Fibroblast of gingiva (primary cell): ENCODE data around the gene CUX1.
"Not testable (repeated sequence)": the region's sequence is repeated elsewhere in the genome, so short reads cannot be mapped to it uniquely, and the experiment has no call there.

Experiments used
- DNase-seq: peaks from one replicate; pipeline ENCODE4 v3.0.0-alpha.2; 2011; ENCODE audit warnings: low read depth

Gene CUX1

DNA sequence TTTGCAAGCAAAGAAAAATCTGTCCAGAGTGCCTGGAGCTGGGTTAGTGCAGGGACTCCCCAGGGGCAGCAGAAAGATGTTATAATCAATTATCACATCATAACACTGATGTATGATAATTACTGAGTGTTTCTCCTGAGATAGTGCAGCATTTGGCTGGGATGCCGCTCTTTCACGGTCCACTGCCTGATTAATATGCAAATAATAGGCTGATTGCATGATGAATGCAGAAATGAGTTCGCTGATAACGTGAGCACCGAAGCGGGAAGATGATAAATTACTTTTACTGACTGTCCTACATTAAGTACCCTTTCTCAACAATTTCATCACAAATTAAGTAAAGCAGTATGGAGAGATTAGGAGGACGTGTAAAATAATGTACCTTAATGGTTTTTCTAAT lies 397.8 kb downstream of the CUX1 start:
- no peak for DNase-seq

DNA sequence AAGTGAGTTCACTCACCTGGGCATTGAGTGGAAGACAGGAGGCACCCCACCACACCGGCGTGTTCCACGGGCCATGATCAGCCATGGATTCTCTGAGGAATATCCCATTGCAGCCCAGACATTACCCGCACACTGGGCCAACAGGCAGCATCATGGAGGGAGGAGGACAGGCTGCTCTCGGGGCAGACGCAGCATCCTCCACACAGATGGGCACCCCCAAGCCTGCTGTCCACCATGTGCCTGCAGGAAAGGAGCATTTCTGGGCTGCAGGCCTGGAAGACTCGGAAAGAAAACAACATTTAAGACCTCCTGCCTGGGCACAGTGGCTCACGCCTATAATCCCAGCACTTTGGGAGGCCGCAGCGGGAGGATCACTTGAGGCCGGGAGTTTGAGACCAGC lies 398.3 kb downstream of the CUX1 start:
- no peak for DNase-seq

DNA sequence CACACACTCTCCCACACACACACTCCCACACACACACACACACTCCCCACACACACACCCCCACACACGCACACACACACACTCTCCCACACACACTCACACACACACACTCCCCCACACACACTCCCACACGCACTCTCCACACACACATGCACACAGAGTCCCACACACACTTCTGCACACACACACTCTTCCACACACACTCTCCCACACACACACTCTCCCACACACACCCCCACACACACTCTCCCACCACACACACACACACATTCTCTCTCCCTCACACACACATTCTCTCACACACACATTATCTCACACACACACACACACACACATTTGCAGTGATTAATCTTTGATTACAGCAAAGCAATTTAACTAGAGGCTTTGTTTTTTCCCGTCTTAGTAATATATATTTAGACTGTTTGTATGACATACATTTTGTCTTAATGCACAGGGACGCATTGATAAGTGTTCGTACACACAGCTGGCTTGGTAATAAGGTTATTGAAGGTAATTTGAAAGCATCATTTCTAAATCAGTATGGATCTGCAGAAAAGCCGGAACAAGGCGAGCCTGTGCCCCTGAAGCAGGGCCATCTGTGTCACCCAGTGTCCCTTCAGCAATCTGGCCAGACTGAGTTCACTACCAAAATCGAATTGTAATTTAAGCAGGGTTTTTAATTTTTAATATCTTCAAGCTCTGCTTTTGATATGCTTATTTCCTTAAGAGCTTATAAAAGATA lies 399.3 kb downstream of the CUX1 start:
- no peak for DNase-seq

DNA sequence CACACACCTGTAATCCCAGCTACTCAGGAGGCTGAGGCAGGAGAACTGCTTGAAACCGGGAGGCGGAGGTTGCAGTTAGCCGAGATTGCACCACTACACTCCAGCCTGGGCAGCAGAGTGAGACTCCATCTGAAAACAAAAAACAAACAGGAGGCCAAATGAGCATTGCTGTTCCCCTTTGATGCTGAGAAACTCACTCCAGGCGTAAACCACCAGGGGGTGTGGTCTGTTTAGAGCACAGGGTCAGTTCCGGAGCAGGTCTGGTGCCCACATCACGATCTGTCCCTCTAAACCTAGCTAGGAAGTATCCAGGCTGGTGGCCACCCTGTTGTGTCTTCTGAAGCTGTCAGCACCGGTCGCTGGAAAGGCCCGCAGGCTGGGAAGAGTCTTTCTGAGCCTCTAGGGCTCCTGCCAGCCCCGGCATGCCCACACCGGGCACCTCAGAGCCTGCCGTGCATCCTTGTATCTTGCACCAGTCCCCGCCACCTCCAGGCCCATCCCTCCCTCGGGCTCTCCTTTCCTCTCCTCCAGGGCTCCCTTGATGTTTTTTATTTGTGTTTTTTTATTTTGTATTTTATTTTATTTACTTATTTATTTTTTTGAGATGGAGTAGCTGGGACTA lies 402.9 kb downstream of the CUX1 start:
- DNase-seq: no peak

DNA sequence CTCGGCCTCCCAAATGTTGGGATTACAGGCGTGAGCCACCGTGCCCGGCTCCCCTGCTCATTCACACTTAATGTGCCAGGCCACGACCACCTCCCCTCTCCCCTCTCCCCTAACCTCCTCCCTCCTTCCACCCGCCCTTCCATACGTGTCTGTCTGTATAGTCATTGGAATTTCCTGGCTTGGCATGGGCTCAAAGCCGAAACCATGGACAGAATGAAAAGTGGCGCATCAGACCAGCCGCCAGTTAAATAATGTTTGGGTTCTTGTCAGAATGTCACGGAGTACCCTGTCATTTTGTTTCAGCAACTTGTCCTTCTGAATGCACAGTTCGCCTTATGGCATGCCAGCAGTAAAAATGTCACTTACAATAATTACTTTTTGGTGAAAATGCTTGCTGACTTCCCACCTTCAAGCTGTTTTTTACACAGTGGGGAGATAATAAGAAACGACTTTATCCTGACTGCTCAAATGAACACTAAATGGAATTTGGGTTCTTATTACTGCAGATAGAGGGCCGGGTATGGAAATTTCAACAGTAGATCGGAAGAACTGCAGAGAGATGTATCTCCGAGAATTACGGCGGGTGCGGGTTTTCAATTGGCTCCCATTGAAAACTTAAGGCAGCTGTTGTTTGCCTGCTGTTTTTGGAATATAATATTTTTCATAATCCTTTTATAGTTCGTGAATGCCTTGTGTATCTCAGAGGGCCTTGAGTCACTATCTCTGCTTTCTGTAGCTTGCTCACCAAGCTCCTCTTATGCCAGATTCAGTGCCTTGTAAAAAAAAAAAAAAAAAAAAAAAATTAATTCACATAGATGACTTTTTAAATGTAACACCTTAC lies 403.8 kb downstream of the CUX1 start:
- DNase-seq: no peak

DNA sequence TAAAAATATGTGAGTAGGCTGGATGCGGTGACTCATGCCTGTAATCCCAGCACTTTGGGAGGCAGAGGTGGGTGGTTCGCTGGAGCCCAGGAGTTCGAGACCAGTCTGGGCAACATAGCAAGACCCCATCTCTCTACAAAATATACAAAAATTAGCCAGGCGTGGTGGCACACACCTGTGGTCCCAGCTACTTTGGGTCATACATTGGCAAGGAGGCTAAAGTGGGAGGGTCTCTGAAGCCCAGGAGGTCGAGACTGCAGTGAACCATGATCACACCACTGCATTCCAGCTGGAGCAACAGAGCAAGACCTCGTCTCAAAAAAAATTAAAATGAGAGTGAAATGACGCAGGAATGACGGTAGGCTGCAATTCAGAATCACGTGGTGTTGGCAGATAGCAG lies 404.5 kb downstream of the CUX1 start:
- DNase-seq: no peak

DNA sequence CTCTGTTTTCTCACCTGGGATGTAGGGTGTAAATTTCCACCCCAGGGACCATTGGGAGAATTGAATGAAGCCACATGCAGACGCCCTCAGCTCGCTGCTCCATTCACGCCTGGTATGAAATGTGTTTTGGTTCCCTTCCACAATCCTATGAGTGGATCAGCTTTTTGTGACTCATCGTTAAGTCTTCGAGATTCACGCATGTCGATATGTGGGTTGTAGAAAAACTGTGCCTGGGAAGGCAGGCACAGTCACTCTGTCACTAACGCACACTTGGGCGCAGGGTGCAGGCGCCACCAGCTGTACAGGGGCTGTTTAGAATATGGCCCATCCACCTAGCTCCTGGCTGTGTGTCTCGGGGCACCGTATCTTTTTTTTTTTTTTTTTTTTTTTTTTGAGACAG lies 405.0 kb downstream of the CUX1 start:
- DNase-seq: peak; percentile 12

DNA sequence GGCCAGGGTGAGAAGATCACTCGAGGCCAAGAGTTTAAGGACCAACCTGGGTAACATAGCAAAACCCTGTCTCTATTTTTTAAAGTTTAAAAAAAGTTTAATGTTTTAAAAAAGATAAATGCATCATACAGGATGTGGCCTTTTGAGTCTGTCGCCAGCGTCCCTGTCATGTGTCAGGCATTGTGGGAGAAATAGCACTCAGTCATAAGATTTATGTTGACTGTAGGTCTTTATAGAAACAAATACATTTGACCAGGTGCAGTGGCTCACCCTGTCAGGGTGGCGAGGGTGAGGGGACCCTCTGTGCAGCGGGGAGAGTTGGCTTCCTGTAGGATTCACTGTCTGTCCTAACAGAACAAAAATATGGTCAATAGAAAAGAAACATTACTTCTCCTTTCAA lies 405.8 kb downstream of the CUX1 start:
- no peak for DNase-seq

DNA sequence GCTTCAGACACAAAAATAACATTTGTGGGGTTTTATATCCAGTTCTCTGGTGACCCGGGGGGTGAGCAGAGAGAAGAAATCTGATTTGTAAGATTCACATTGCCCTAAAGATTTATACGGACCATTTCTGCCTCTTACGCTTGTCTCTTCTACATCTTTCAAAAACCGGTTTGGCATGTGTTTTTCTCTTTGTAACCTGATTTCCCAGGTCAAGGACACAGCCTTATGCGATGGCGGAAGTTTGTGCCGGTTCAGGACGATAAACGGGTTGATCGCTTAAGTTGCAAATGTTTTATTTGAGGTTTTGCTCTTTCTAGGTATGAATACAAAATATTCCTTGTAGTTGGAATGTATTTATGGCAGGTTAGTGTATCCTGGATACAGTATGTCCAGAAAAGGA lies 407.6 kb downstream of the CUX1 start:
- DNase-seq: no peak

DNA sequence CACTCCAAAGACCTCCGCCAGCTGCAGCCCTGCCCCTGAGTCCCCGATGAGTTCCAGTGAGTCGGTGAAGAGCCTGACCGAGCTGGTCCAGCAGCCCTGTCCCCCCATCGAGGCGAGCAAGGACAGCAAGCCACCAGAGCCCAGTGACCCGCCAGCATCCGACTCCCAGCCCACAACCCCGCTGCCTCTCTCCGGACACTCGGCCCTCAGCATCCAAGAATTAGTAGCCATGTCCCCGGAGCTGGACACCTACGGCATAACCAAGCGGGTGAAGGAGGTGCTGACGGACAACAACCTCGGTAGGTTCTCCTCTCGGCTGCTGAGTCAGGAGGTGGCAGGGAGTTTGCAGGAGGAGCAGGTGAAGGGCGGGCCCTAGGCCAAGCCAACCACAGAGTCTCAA lies 409.9 kb downstream of the CUX1 start:
- DNase-seq: no peak

DNA sequence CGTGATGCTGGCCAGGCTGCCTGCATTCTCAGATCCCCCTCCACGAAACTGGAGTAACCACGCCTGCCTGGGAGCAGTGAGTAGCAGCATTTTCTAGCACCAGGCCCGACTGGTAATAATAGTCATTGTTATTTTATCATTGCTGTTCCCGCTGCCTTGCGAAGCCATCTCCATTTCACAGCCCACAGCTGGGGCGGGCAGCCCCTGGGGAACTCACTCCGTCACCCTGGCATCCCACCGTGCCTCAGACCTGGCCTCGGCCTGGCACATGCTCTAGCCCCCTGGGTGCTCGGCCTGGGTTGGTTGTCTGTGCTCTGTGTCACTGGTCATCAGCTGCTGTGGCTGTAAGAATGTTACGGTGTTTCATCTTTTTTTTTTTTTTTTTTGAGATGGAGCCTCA lies 411.5 kb downstream of the CUX1 start:
- DNase-seq: no peak

DNA sequence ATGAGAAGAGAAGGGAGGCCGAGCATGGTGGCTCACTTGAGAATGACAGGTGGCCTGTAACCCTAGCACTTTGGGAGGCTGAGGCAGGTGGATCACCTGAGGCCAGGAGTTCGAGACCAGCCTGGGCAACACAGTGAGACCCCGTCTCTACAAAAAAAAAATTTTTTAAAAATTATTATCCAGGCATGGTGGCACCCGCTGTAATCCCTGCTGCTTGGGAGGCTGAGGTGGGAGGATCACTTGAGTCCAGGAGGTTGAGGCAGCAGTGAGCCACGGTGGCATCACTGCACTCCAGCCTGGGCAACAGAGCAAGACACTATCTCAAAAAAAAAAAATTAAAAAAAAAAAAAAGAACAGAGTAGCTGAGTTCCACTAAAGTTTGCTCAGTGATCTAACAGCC lies 412.7 kb downstream of the CUX1 start:
- DNase-seq: not testable (repeated sequence)

DNA sequence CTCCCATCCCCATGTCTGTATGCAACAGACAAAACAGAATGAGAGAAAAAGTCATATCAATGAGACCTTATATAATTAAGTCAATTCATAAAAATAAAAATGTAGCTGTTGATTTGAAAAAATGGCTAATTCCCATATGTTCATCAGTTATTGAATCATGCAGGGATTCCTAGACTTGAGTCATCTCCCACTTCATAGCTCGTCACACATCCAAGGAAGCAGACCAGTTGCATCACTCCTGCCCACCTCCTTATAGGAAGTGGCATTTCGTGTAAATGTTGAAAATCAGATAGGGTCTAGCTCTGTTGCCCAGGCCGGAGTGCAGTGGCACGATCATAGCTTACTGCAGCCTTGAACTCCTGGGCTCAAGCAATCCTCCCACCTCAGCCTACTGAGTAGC lies 413.2 kb downstream of the CUX1 start:
- peak; percentile 18 for DNase-seq

DNA sequence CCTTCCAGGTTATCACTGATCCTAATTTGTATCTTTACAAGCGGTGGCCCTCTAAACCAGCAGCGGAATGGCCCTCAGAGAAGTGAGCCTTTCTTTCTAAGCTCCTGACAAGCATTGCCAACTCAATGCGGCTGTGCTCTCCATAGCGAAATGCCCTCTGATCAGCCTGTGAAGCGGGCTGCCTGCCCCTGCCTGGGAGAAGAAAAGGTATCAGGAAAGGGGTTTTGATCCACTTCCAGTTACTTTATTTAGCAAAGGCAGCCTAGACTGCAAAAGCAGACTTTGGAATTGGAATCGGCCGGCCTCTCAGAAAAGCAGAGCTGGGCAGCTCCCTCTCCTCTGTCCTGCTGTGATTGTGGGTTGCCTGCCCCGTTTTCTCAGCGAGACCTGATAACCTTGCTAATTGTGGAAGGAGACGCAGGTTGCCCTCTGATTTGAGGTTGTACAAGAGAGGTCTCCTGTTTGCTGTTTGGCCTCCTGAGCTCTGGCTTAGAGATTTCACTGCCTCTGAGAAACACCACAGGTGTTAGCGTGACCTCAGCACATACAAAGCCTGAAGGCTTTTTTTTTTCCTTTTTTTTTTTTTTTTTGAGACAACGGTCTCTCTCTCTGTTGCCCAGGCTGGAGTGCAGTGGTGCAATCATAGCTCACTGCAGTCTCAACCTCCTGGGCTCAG lies 415.3 kb downstream of the CUX1 start:
- no peak for DNase-seq

DNA sequence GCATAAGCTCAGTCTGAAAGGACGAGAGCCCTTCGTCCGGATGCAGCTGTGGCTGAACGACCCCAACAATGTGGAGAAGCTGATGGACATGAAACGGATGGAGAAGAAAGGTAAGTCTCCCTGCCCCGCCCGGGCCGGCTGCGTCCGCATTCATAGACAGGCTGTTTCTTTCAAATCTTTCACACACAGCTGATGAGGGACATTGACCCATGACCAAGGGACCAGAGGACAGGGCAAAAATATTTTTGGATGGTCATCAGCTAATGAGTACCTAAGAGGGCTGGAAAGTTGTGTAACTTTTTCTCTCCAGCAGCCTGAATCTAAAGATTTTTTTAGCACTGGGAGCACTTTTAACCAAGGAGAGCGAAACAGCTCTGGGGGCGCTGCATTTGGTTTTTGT lies 416.7 kb downstream of the CUX1 start:
- no peak for DNase-seq

DNA sequence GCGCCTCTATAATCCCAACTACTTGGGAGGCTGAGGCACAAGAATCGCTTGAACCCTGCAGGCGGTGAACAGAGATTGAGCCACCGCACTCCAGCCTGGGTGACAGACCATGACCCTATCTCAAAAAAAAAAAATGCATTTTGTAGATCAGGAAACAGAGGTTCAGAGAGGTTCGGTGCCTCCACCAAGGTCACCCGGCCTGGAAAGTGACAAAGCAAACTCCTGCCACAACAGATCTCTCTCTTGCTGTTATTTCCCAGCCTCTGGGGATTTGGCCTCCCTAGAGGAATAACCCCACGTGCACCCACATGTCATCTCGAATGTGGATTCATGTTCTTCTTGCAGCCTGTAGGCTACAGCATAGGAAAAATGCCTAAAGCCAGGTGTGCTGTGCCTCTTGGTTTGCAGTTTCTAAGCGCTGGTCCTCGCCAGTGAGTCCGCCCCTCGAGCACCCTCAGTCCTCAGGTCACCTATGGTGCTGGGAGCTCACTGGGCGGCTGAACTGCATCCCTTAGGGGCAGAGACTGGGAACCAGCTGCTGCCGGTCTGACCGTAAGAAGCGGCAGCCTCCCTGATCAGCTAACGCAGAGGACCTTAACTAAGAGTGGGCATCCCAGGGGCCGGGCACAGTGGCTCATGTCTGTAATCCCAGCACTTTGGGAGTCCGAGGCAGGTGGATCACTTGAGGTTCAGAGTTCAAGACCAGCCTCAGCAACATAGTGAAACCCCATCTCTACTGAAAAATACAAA lies 417.6 kb downstream of the CUX1 start:
- no peak for DNase-seq

DNA sequence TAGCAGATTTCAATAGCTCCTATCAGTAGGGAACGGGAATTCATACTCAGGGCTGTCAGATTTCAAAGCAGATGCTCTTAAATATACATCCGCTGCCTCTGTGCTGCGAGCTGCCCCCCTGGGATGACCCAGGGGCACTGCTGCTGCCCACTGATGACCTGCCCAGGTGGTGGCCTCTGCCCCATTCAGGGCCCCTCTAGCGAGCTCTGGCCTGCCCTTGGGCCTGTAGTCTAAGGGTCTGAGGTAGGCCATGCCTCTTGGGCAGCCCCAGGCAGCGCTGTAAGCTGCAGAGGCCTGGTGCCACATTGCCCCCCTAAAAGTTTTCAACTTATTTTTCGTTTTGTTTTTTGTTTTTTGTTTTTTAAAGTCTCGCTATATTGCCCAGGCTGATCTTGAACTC lies 418.7 kb downstream of the CUX1 start:
- DNase-seq: no peak

DNA sequence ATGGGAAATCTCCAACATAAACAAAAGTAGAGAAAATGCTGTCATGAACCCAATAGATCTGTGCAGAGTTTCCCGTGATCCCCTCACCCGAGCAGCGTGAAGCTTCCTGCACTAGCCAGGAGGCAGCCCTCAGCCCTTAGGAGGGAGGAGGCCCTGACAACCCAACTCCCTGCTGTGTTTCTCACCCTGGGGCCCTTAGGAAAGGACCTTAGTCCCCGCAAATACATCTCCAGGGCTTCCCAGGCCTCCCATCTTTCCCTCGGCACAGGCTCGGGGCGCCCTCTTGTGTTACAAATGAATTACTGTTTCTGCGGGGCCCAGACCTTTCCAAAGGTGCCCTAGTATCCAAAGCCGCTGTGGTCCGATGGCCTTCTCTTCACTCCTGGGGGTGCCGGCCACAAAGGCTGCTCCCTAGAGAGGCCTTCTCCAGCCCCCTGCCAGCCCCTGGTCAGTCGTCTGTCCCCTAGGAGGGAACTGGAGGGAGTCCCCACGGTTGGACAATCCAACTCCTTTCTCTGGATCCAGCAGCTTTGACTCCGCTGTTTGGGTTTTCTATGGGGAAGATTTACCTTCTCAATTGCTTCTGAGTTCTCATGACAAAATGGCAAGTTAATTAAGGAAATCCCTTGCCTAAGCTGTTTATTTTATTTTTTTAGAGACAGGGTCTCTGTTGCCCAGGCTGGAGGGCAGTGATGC lies 419.3 kb downstream of the CUX1 start:
- DNase-seq: peak; percentile 52

DNA sequence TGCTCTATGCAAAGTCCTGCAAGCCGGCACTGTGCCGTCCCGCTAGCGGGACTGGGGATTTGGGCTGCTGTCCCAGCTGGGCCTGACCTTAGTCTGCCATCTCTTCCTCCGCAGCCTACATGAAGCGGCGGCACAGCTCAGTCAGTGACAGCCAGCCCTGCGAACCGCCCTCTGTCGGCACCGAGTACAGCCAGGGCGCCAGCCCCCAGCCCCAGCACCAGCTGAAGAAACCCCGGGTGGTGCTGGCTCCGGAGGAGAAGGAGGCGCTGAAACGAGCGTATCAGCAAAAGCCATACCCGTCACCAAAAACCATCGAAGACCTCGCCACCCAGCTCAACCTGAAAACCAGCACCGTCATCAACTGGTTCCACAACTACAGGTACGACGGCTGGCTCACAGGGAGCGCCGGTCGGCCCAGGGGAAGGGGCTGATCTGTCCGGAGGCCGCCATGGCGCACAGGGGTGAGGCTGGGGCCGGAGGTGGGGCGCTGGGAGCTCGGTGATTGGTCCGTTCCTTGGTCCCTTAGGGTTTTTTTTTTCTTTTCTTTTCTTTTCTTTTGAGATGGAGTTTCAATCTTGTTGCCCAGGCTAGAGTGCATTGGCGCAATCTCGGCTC lies 421.9 kb downstream of the CUX1 start:
- DNase-seq: no peak

DNA sequence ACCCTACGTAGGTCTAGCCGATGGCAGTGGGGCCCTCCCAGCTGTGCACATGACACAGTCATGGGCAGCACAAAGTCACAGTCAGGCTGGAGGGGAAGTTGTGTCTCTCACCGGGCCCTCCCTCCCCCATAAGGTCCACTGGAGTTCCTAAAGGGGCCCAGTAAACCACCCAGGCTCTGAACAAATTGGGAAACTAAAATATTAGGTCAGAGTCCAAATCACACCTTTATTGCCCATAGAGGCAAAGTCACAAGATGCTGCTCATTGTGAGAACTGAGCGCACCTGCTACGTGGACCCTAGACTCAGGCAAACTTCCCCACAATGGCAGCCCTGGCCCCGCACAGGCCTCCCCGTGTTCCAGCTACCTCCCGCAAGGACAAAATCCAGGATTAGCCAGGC lies 424.0 kb downstream of the CUX1 start:
- no peak for DNase-seq

DNA sequence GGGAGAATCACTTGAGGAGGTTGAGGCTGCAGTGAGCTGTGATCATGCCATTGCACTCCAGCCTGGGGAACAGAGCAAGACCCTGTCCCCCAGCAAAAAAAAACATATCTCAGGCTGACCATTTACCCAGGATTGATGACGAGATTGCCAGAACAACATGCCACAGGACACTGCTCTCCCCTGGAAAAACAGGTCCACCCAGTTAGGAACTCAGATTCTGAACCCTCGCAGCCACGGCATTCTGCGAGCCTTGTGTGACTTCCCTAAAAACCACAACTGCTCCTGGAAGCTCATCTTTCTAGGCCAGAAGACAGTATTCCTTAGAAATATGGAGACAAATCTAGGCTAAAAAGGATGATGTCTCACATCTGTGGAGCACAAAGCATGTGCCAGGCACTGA lies 427.2 kb downstream of the CUX1 start:
- DNase-seq: no peak
